GM12874 (cell line): Measurements from ENCODE around the gene SLC25A1.

Experiments
- TF ChIP-seq, protein P1 (sequence below): IDR thresholded peaks from 2 replicates; pipeline ENCODE4 v1.5.1; 2011; ENCODE audit warnings: low read depth, mild to moderate bottlenecking, control low read depth, low read length, moderate library complexity; ENCODE audit not compliant: insufficient read depth

SLC25A1 gene

DNA sequence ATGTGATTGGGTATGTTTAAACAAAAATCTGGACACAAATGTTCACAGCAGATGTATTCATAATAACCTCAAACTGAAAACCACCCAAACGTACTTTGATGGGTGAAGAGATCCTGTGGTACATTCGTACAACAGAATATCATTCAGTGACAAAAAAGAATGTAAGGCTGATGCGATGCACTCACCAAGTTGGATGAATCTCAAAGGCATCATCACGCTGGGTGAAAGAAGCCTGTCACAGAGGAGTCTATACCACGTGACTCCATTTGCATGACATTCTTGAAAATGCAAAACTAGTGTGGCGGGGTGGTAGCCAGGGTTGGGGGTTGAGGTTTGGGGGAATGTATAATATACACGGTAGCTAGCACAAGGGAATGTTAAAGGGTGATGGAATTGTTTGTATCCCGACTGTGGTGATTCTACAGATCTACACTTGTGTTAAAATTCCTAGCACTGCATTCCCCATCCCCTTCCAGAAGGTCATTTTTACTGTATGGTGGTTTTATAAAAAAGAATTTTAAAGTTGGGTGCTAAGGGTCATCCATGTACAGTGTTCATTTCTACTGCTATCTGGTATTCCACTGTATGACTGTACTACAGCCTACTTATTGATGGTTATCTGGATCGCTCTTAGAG, 35.0 kb upstream of the SLC25A1 start:
- TF ChIP-seq, protein P1, sequence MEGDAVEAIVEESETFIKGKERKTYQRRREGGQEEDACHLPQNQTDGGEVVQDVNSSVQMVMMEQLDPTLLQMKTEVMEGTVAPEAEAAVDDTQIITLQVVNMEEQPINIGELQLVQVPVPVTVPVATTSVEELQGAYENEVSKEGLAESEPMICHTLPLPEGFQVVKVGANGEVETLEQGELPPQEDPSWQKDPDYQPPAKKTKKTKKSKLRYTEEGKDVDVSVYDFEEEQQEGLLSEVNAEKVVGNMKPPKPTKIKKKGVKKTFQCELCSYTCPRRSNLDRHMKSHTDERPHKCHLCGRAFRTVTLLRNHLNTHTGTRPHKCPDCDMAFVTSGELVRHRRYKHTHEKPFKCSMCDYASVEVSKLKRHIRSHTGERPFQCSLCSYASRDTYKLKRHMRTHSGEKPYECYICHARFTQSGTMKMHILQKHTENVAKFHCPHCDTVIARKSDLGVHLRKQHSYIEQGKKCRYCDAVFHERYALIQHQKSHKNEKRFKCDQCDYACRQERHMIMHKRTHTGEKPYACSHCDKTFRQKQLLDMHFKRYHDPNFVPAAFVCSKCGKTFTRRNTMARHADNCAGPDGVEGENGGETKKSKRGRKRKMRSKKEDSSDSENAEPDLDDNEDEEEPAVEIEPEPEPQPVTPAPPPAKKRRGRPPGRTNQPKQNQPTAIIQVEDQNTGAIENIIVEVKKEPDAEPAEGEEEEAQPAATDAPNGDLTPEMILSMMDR = no peak

DNA sequence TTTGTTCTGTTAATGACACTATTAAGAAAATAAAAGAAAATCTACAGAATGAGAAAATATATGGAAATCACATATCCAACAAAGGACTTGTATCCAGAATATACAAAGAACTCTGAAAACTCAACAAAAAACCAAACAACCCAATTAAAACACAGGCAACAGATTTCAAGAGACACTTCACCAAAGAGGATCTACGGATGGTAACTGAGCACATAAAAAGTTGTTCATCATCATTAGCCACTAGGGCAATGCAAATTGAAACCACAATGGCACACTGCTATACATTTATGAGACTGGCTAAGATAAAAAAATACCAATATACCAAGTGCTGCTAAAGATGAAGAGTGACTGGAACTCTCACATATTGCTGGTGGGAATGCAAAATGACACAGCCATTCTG, 34.5 kb upstream of the SLC25A1 start:
- TF ChIP-seq, protein P1 = no peak

GRCh38 chr22:19212302-19212870, 33.9 kb upstream of the SLC25A1 start:
- TF ChIP-seq, protein P1 = no peak

DNA sequence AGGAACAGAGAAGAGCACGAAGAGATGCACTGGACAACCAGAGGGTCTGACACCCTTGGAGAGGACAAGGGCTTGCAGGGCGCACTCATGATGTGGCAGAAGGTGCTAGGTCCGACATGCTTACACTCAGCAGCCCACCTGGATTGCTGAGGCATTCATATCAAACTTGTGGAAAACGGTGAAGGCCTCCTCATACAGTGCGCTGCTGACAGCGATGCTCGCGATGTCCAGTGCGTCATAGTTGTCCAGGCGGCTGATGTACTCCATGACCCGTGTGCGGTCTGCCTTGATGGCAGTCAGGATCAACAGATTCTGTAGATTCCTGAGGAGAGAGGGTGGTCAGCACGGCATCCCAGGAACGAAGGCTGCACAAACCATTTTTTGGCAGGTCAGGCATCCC, 31.7 kb upstream of the SLC25A1 start:
- TF ChIP-seq, protein P1 = no peak

- TF ChIP-seq, protein P1 = no peak
Measured at GRCh38 chr22:19208287-19208847, 29.8 kb upstream of the SLC25A1 start.

DNA sequence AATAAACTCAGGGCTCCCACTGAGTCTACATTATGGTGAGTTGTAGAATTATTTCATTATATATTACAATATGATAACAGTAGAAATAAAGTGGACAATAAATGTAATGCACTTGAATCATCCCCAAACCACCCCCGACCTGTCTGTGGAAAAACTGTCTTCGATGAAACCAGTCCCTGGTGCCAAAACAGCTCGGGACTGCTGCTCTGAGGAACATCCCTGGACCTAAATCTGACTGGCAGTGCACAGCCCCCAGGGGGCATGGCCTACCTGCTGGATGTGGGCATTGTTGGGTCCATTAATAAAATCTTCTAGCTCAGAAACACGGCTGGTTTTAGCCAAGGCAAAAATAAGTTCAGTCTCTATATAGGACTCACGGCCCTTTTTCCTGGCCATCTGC, 29.3 kb upstream of the SLC25A1 start:
- TF ChIP-seq, protein P1 = no peak

GRCh38 chr22:19207401-19207808, 28.9 kb upstream of the SLC25A1 start:
- TF ChIP-seq, protein P1 = no peak
